ENCODE measurements around the gene TREML4. TPM values are rescaled to one million over a fixed set of nuclear protein-coding genes. Genes with fewer than 3 reads are reported as not detected.

Gene TREML4
- polyA plus RNA-seq, 1 donor (not counting 4 experiments of a cell fraction or from before 2014, with no cell fraction given): not detected

GRCh38 chr6:41257369-41258195 lies 29.4 kb downstream of the TREML4 start:
- Histone ChIP-seq H3K4me3 (ENCODE audit: control insufficient read depth in 2 of 3, extremely low read depth in 1 of 3, insufficient read depth in 2 of 3, low read depth in 1 of 3, low read length in 3 of 3) (no peak overlapping the region), H3K27ac (ENCODE audit: control insufficient read depth, insufficient read depth, low read length) (no peak overlapping the region), H2AFZ (ENCODE audit: control insufficient read depth, low read length) (no peak overlapping the region), H3K4me1 (ENCODE audit: control insufficient read depth, extremely low read depth, insufficient read depth, low read length) (no peaks in the 10 kb centered on the region), H3K9ac (ENCODE audit: control insufficient read depth, extremely low read depth, insufficient read depth, low read length) (no peak overlapping the region), H3K27me3 (ENCODE audit: control insufficient read depth, extremely low read depth, insufficient read depth, low read length) (peaks cover 6% of the 10 kb centered on the region), H3K9me3 (ENCODE audit: control insufficient read depth, low read depth, low read length) (no peaks in the 10 kb centered on the region), H3K4me2 (ENCODE audit: control insufficient read depth, extremely low read depth, insufficient read depth, low read depth, low read length) (no peak overlapping the region), H3K79me2 (ENCODE audit: control insufficient read depth, insufficient read depth, low read length) (no peaks in the 10 kb centered on the region), H3K9me1 (ENCODE audit: control insufficient read depth, extremely low read depth, insufficient read depth, low read length) (no peaks in the 10 kb centered on the region), H4K20me1 (ENCODE audit: control insufficient read depth, extremely low read depth, insufficient read depth, low read length) (no peaks in the 10 kb centered on the region), H3K36me3 (ENCODE audit: control insufficient read depth in 2 of 2, extremely low read depth in 1 of 2, insufficient read depth in 2 of 2, low read length in 2 of 2) (no peaks in the 10 kb centered on the region)
- no peak for DNase-seq (ENCODE audit: low read depth, low spot score)
- TF ChIP-seq, protein P1, sequence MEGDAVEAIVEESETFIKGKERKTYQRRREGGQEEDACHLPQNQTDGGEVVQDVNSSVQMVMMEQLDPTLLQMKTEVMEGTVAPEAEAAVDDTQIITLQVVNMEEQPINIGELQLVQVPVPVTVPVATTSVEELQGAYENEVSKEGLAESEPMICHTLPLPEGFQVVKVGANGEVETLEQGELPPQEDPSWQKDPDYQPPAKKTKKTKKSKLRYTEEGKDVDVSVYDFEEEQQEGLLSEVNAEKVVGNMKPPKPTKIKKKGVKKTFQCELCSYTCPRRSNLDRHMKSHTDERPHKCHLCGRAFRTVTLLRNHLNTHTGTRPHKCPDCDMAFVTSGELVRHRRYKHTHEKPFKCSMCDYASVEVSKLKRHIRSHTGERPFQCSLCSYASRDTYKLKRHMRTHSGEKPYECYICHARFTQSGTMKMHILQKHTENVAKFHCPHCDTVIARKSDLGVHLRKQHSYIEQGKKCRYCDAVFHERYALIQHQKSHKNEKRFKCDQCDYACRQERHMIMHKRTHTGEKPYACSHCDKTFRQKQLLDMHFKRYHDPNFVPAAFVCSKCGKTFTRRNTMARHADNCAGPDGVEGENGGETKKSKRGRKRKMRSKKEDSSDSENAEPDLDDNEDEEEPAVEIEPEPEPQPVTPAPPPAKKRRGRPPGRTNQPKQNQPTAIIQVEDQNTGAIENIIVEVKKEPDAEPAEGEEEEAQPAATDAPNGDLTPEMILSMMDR (optimal IDR thresholded peaks at IDR 0.05 in 1 of 3, IDR thresholded peaks at IDR 0.05 in 1 of 3, conservative IDR thresholded peaks at IDR 0.05 in 1 of 3; ENCODE audit: extremely low read depth in 1 of 3, insufficient read depth in 2 of 3, low read length in 3 of 3): no peak
- TF ChIP-seq EZH2 (IDR thresholded peaks at IDR 0.05; ENCODE audit: low read length): no peak
- FAIRE-seq: no peak
- dilution Hi-C loops (cut with MboI; ENCODE audit: extremely low pct_ligation_motif_present, low sequenced_read_pairs): no loop called here

- Histone ChIP-seq H3K9me3 (ENCODE audit: control insufficient read depth, low read depth, low read length) (no peaks in the 10 kb centered on the region), H4K20me1 (ENCODE audit: control insufficient read depth, extremely low read depth, insufficient read depth, low read length) (no peaks in the 10 kb centered on the region), H3K4me2 (ENCODE audit: control insufficient read depth, extremely low read depth, insufficient read depth, low read depth, low read length) (no peak overlapping the region), H3K79me2 (ENCODE audit: control insufficient read depth, insufficient read depth, low read length) (no peaks in the 10 kb centered on the region), H3K36me3 (ENCODE audit: control insufficient read depth in 2 of 2, extremely low read depth in 1 of 2, insufficient read depth in 2 of 2, low read length in 2 of 2) (no peaks in the 10 kb centered on the region), H3K9me1 (ENCODE audit: control insufficient read depth, extremely low read depth, insufficient read depth, low read length) (no peaks in the 10 kb centered on the region), H3K27ac (ENCODE audit: control insufficient read depth, insufficient read depth, low read length) (no peak overlapping the region), H3K27me3 (ENCODE audit: control insufficient read depth, extremely low read depth, insufficient read depth, low read length) (peaks cover under 1% of the 10 kb centered on the region), H3K4me1 (ENCODE audit: control insufficient read depth, extremely low read depth, insufficient read depth, low read length) (no peaks in the 10 kb centered on the region), H3K4me3 (ENCODE audit: control insufficient read depth in 2 of 3, extremely low read depth in 1 of 3, insufficient read depth in 2 of 3, low read depth in 1 of 3, low read length in 3 of 3) (no peak overlapping the region), H2AFZ (ENCODE audit: control insufficient read depth, low read length) (no peak overlapping the region), H3K9ac (ENCODE audit: control insufficient read depth, extremely low read depth, insufficient read depth, low read length) (no peak overlapping the region)
- TF ChIP-seq, protein P1 (optimal IDR thresholded peaks at IDR 0.05 in 1 of 3, IDR thresholded peaks at IDR 0.05 in 1 of 3, conservative IDR thresholded peaks at IDR 0.05 in 1 of 3; ENCODE audit: extremely low read depth in 1 of 3, insufficient read depth in 2 of 3, low read length in 3 of 3): no peak
- no peak for TF ChIP-seq EZH2 (IDR thresholded peaks at IDR 0.05; ENCODE audit: low read length)
- dilution Hi-C loops (cut with MboI; ENCODE audit: extremely low pct_ligation_motif_present, low sequenced_read_pairs): no loop called here
- FAIRE-seq (no peak), DNase-seq (ENCODE audit: low read depth, low spot score) (no peak)
Observed at GRCh38 chr6:41258196-41258493, 30.0 kb downstream of the TREML4 start.

Measured in keratinocyte (primary cell).